WTC11 (cell line): ENCODE data around the gene AP1G2. TPM values are rescaled to one million over a fixed set of nuclear protein-coding genes. Genes with fewer than 3 reads are reported as not detected.

ENCODE experiments used
- ATAC-seq: fragments of 200-7000 bp; cut with Tn5 transposase; 2 replicates; pipeline ENCODE4 v1.10.0; 2021; ENCODE audit warnings: mild to moderate bottlenecking, moderate library complexity
- CTCF ChIA-PET: fragments of 300-600 bp; sonication (Branson Sonifier 250); formaldehyde crosslinking; loops from one replicate; lab custom pipeline; 2021; ENCODE audit warnings: antibody characterized with exemption; lab: Charles Lee
- POLR2A ChIA-PET: fragments of 350-600 bp; sonication (Branson Sonifier 250); formaldehyde crosslinking; loops from one replicate; lab custom pipeline; 2021; ENCODE audit warnings: antibody characterized with exemption; lab: Charles Lee
- DNase-seq: peaks from one replicate; pipeline ENCODE4 v3.0.0; 2021; ENCODE audit warnings: low spot score
- H3K27ac Mint-ChIP-seq: 2 replicates; pipeline ENCODE4 v1.8.0; 2021; ENCODE audit warnings: mixed read lengths
- H3K27me3 Mint-ChIP-seq: 2 replicates; pipeline ENCODE4 v1.8.0; 2021; ENCODE audit warnings: low read depth, mild to moderate bottlenecking, moderate library complexity, mixed read lengths
- H3K36me3 Mint-ChIP-seq: 2 replicates; pipeline ENCODE4 v1.8.0; 2021; ENCODE audit warnings: mixed read lengths
- H3K4me1 Mint-ChIP-seq: 2 replicates; pipeline ENCODE4 v1.8.0; 2022; ENCODE audit warnings: mixed read lengths
- H3K4me3 Mint-ChIP-seq: 2 replicates; pipeline ENCODE4 v1.8.0; 2021; ENCODE audit warnings: mild to moderate bottlenecking, moderate library complexity, mixed read lengths
- H3K9me3 Mint-ChIP-seq: 2 replicates; pipeline ENCODE4 v1.8.0; 2021; ENCODE audit warnings: mixed read lengths
- AFF4 ChIP-seq: sonication (generic); formaldehyde crosslinking; IDR thresholded peaks from 2 replicates; pipeline ENCODE4 v1.8.1; 2023; ENCODE audit warnings: mild to moderate bottlenecking, missing genetic modification reagents, borderline replicate concordance
- ATF1 ChIP-seq: sonication (generic); formaldehyde crosslinking; IDR thresholded peaks from 2 replicates; pipeline ENCODE4 v1.8.1; 2023; ENCODE audit warnings: mild to moderate bottlenecking, moderate library complexity, missing genetic modification reagents
- ATF6 ChIP-seq: sonication (generic); formaldehyde crosslinking; IDR thresholded peaks from 2 replicates; pipeline ENCODE4 v1.8.1; 2023; ENCODE audit warnings: mild to moderate bottlenecking, missing genetic modification reagents
- ELF4 ChIP-seq: sonication (generic); formaldehyde crosslinking; IDR thresholded peaks from 2 replicates; pipeline ENCODE4 v1.8.1; 2022; ENCODE audit warnings: low read depth, mild to moderate bottlenecking, moderate library complexity, missing genetic modification reagents
- FOXK1 ChIP-seq: sonication (generic); formaldehyde crosslinking; IDR thresholded peaks from 2 replicates; pipeline ENCODE4 v1.8.0; 2022; ENCODE audit warnings: mild to moderate bottlenecking, moderate library complexity, missing genetic modification reagents
- FOXP1 ChIP-seq: sonication (generic); formaldehyde crosslinking; IDR thresholded peaks from 2 replicates; pipeline ENCODE4 v1.8.0; 2022; ENCODE audit warnings: missing genetic modification reagents, mild to moderate bottlenecking, moderate library complexity, borderline replicate concordance
- IRF1 ChIP-seq: sonication (generic); formaldehyde crosslinking; IDR thresholded peaks from 2 replicates; pipeline ENCODE4 v1.8.0; 2023; ENCODE audit warnings: missing genetic modification reagents
- IRF2 ChIP-seq: sonication (generic); formaldehyde crosslinking; IDR thresholded peaks from 2 replicates; pipeline ENCODE4 v1.8.0; 2022; ENCODE audit warnings: low read depth, missing genetic modification reagents, borderline replicate concordance
- MYBL2 ChIP-seq: sonication (generic); formaldehyde crosslinking; IDR thresholded peaks from 2 replicates; pipeline ENCODE4 v1.8.1; 2023; ENCODE audit warnings: mild to moderate bottlenecking, moderate library complexity, missing genetic modification reagents
- NR1H2 ChIP-seq: sonication (generic); formaldehyde crosslinking; IDR thresholded peaks from 2 replicates; pipeline ENCODE4 v1.9.0; 2021; ENCODE audit warnings: mild to moderate bottlenecking, moderate library complexity, missing genetic modification reagents
- NR2C2 ChIP-seq: sonication (generic); formaldehyde crosslinking; IDR thresholded peaks from 2 replicates; pipeline ENCODE4 v1.8.0; 2022; ENCODE audit warnings: mild to moderate bottlenecking, missing genetic modification reagents
- SMAD4 ChIP-seq: sonication (generic); formaldehyde crosslinking; IDR thresholded peaks from 2 replicates; pipeline ENCODE4 v1.8.0; 2022; ENCODE audit warnings: mild to moderate bottlenecking, missing genetic modification reagents
- SP1 ChIP-seq: sonication (generic); formaldehyde crosslinking; conservative IDR thresholded peaks from 2 replicates; pipeline ENCODE4 v1.8.1; 2022; ENCODE audit warnings: missing genetic modification reagents
- TEAD1 ChIP-seq: sonication (generic); formaldehyde crosslinking; IDR thresholded peaks from 2 replicates; pipeline ENCODE4 v1.8.0; 2022; ENCODE audit warnings: mild to moderate bottlenecking, missing genetic modification reagents
- TP53 ChIP-seq: sonication (generic); formaldehyde crosslinking; IDR thresholded peaks from 2 replicates; pipeline ENCODE4 v1.8.1; 2023; ENCODE audit warnings: mild to moderate bottlenecking, missing genetic modification reagents
- ZBTB21 ChIP-seq: sonication (generic); formaldehyde crosslinking; IDR thresholded peaks from 2 replicates; pipeline ENCODE4 v1.8.1; 2023; ENCODE audit warnings: mild to moderate bottlenecking, missing genetic modification reagents, borderline replicate concordance
- ZNF425 ChIP-seq: fragments of 250-450 bp; sonication (Bioruptor Pico); conservative IDR thresholded peaks from 2 replicates; pipeline ENCODE4 v1.9.0; 2021; ENCODE audit warnings: mild to moderate bottlenecking
- ZNF512 ChIP-seq: sonication (generic); formaldehyde crosslinking; IDR thresholded peaks from 2 replicates; pipeline ENCODE4 v1.8.1; 2022; ENCODE audit warnings: missing genetic modification reagents, borderline replicate concordance
- ZNF671 ChIP-seq: fragments of 250-450 bp; sonication (Bioruptor Pico); IDR thresholded peaks from 2 replicates; pipeline ENCODE4 v1.8.0; 2021; ENCODE audit warnings: mild to moderate bottlenecking
- total RNA-seq: library from RNA; stranded (reverse); gene quantifications from 3 replicates; pipeline ENCODE4 v1.2.3, GENCODE V29; 2021

Gene AP1G2
- total RNA-seq, 1 experiment from 2014 or later, result 122 TPM

GRCh38 chr14:23550812-23551265 is 16.8 kb downstream of the AP1G2 start (continued):
- TF ChIP-seq ZNF425 (CRISPR knock-in tag) (no peak), ZBTB21 (CRISPR knock-in tag) (0 out of 2 replicates have a peak, but pooled peaks have one; percentile 22), FOXK1 (CRISPR knock-in tag) (0 out of 2 replicates have a peak, but pooled peaks have one; percentile 23), MYBL2 (CRISPR knock-in tag) (0 out of 2 replicates have a peak, but pooled peaks have one; percentile 11), TP53 (CRISPR knock-in tag) (peak; percentile 79; the same call in 1 of the 2 replicates)

GRCh38 chr14:23550131-23550811 is 17.3 kb downstream of the AP1G2 start:
- ATAC-seq (no peak), DNase-seq (no peak)
- Mint-ChIP-seq H3K27me3 (no peaks in the 10 kb centered on the region), H3K36me3 (no peaks in the 10 kb centered on the region), H3K27ac (no peak overlapping the region), H3K4me1 (peaks cover 7% of the 10 kb centered on the region), H3K4me3 (no peak overlapping the region), H3K9me3 (no peaks in the 10 kb centered on the region)
- TF ChIP-seq ELF4, result no peak
- no peak for TF ChIP-seq ATF1
- no peak for TF ChIP-seq ZNF512 (CRISPR knock-in tag)
- TF ChIP-seq ZNF671 (CRISPR knock-in tag), result no peak
- no peak for TF ChIP-seq IRF1 (CRISPR knock-in tag)
- TF ChIP-seq SMAD4 (CRISPR knock-in tag), result no peak
- CTCF ChIA-PET, result interaction anchor here (0.9 to 3.9 kb wide), 7 partner anchors 9 to 82 kb away, joined by 3 to 30 read pairs (median 5); no protein-coding TSS in a partner anchor
- POLR2A ChIA-PET, result interaction anchor here (0.6 to 7.8 kb wide), 6 partner anchors 7 to 70 kb away, joined by 3 to 100 read pairs (median 6); no protein-coding TSS in a partner anchor

GRCh38 chr14:23548351-23549318 is 19.0 kb downstream of the AP1G2 start:
- Mint-ChIP-seq H3K4me1 (no peaks in the 10 kb centered on the region; the same call in 1 of the 2 replicates), H3K36me3 (no peaks in the 10 kb centered on the region), H3K27ac (no peak overlapping the region), H3K27me3 (no peaks in the 10 kb centered on the region), H3K9me3 (no peaks in the 10 kb centered on the region), H3K4me3 (no peak overlapping the region)
- ATAC-seq, result peak; percentile 2
- DNase-seq, result peak; percentile 64
- POLR2A ChIA-PET, result interaction anchor here (0.6 to 7.8 kb wide), 9 partner anchors 8 to 303 kb away, joined by 3 to 100 read pairs (median 3); partner anchors contain the start of gene AP1G2
- CTCF ChIA-PET, result interaction anchor here (0.9 to 3.9 kb wide), 8 partner anchors 11 to 70 kb away, joined by 4 to 30 read pairs (median 7); no protein-coding TSS in a partner anchor
- TF ChIP-seq SP1 (CRISPR knock-in tag), result 0 out of 2 replicates have a peak, but pooled peaks have one; percentile 25
- 0 out of 2 replicates have a peak, but pooled peaks have one; percentile 32 for TF ChIP-seq TEAD1 (CRISPR knock-in tag)
- no peak for TF ChIP-seq IRF2
- no peak for TF ChIP-seq NR2C2 (CRISPR knock-in tag)
- TF ChIP-seq ATF6, result no peak
- no peak for TF ChIP-seq NR1H2 (CRISPR knock-in tag)
- peak; percentile 80; the same call in 1 of the 2 replicates for TF ChIP-seq ZBTB21 (CRISPR knock-in tag)
- no peak for TF ChIP-seq FOXP1 (CRISPR knock-in tag)
- TF ChIP-seq AFF4 (CRISPR knock-in tag), result no peak
